ENCODE measurements around the gene NDUFS2.

The NDUFS2 gene

GRCh38 chr1:161258439-161259344, 56.5 kb downstream of the NDUFS2 start, which contains the start of gene PCP4L1:
Gene PCP4L1 (plus strand): TSS chr1:161258745. CDS start chr1:161258975, 230 bp downstream.
- no peaks in the 10 kb centered on the region for H3K79me1 ChIP-seq (ENCODE audit: low read length)
- H3K18ac ChIP-seq (ENCODE audit: low read length): no peak within 1 kb of the TSS
- H3K4me2 ChIP-seq (ENCODE audit: low read length): peak within 1 kb of the TSS; percentile 93
- H3K4ac ChIP-seq (ENCODE audit: low read depth, low read length): no peak within 1 kb of the TSS
- peak within 1 kb of the TSS; percentile 43 for H2AFZ ChIP-seq (ENCODE audit: insufficient read depth, low read length, poor library complexity)
- H3K36me3 ChIP-seq (ENCODE audit: control insufficient read depth in 1 of 2, insufficient read depth in 2 of 2, low read length in 2 of 2): no peaks in the 10 kb centered on the region
- no peak within 1 kb of the TSS for H3K9ac ChIP-seq (ENCODE audit: low read length)
- no peak within 1 kb of the TSS for H4K91ac ChIP-seq (ENCODE audit: low read depth, low read length)
- peaks cover 3% of the 10 kb centered on the region for H3K9me3 ChIP-seq (ENCODE audit: insufficient read depth, low read depth, low read length)
- no peaks in the 10 kb centered on the region for H3K79me2 ChIP-seq (ENCODE audit: control insufficient read depth, insufficient read depth, low read length, poor library complexity)
- no peak within 1 kb of the TSS for H2AK5ac ChIP-seq (ENCODE audit: low read length)
- DNase-seq: peak in 1 of 2 donors; percentile 62
- H2BK5ac ChIP-seq (ENCODE audit: low read depth, low read length, poor library complexity): no peak within 1 kb of the TSS
- no peak within 1 kb of the TSS for H3K14ac ChIP-seq (ENCODE audit: low read length)
- no peak within 1 kb of the TSS for H2BK120ac ChIP-seq (ENCODE audit: insufficient read depth, low read length, poor library complexity)
- no CpG with 5 or more reads among the region's 62 CpGs for WGBS (ENCODE audit: extremely low coverage, insufficient coverage, insufficient read length)
- H3K4me3 ChIP-seq (ENCODE audit: low read depth, low read length): peak within 1 kb of the TSS; percentile 64
- H4K12ac ChIP-seq (ENCODE audit: low read depth, low read length): no peak within 1 kb of the TSS
- peaks cover 5 to 10% of the 10 kb centered on the region in 2 experiments for H3K4me1 ChIP-seq (ENCODE audit: control insufficient read depth in 1 of 2, insufficient read depth in 2 of 2, low read length in 2 of 2)
- H4K8ac ChIP-seq (ENCODE audit: low read depth, low read length): no peak within 1 kb of the TSS
- no peak within 1 kb of the TSS for H3K23ac ChIP-seq (ENCODE audit: low read length)
- no peak within 1 kb of the TSS for H2BK12ac ChIP-seq (ENCODE audit: low read length)
- no peak within 1 kb of the TSS for H3K27ac ChIP-seq (ENCODE audit: low read depth, low read length)
- peaks cover 15% of the 10 kb centered on the region for H3K27me3 ChIP-seq (ENCODE audit: insufficient read depth, low read length)

GRCh38 chr1:161259345-161259702, 57.2 kb downstream of the NDUFS2 start:
- H3K14ac ChIP-seq (ENCODE audit: low read length): no peak overlapping the region
- H3K27me3 ChIP-seq (ENCODE audit: insufficient read depth, low read length): peaks cover 15% of the 10 kb centered on the region
- no peak overlapping the region for H3K18ac ChIP-seq (ENCODE audit: low read length)
- no peak overlapping the region for H3K27ac ChIP-seq (ENCODE audit: low read depth, low read length)
- no peaks in the 10 kb centered on the region for H3K79me1 ChIP-seq (ENCODE audit: low read length)
- no peak overlapping the region for H4K8ac ChIP-seq (ENCODE audit: low read depth, low read length)
- no peak overlapping the region for H3K23ac ChIP-seq (ENCODE audit: low read length)
- H3K9me3 ChIP-seq (ENCODE audit: insufficient read depth, low read depth, low read length): peaks cover 3% of the 10 kb centered on the region
- no peak overlapping the region for H3K4ac ChIP-seq (ENCODE audit: low read depth, low read length)
- H2BK120ac ChIP-seq (ENCODE audit: insufficient read depth, low read length, poor library complexity): no peak overlapping the region
- H3K36me3 ChIP-seq (ENCODE audit: control insufficient read depth in 1 of 2, insufficient read depth in 2 of 2, low read length in 2 of 2): no peaks in the 10 kb centered on the region
- no peak overlapping the region for H2AFZ ChIP-seq (ENCODE audit: insufficient read depth, low read length, poor library complexity)
- H3K4me2 ChIP-seq (ENCODE audit: low read length): no peak overlapping the region
- no peak for DNase-seq
- no peak overlapping the region for H2AK5ac ChIP-seq (ENCODE audit: low read length)
- H4K12ac ChIP-seq (ENCODE audit: low read depth, low read length): no peak overlapping the region
- H2BK5ac ChIP-seq (ENCODE audit: low read depth, low read length, poor library complexity): no peak overlapping the region
- H2BK12ac ChIP-seq (ENCODE audit: low read length): no peak overlapping the region
- no CpG with 5 or more reads among the region's 6 CpGs for WGBS (ENCODE audit: extremely low coverage, insufficient coverage, insufficient read length)
- no peak overlapping the region for H3K4me3 ChIP-seq (ENCODE audit: low read depth, low read length)
- H3K79me2 ChIP-seq (ENCODE audit: control insufficient read depth, insufficient read depth, low read length, poor library complexity): no peaks in the 10 kb centered on the region
- no peak overlapping the region for H3K9ac ChIP-seq (ENCODE audit: low read length)
- H4K91ac ChIP-seq (ENCODE audit: low read depth, low read length): no peak overlapping the region
- peaks cover 5 to 10% of the 10 kb centered on the region in 2 experiments for H3K4me1 ChIP-seq (ENCODE audit: control insufficient read depth in 1 of 2, insufficient read depth in 2 of 2, low read length in 2 of 2)

GRCh38 chr1:161259765-161260164, 57.6 kb downstream of the NDUFS2 start:
- Histone ChIP-seq H4K12ac (ENCODE audit: low read depth, low read length) (no peak overlapping the region), H3K27me3 (ENCODE audit: insufficient read depth, low read length) (peaks cover 15% of the 10 kb centered on the region), H2AK5ac (ENCODE audit: low read length) (no peak overlapping the region), H3K9ac (ENCODE audit: low read length) (no peak overlapping the region), H3K23ac (ENCODE audit: low read length) (no peak overlapping the region), H3K4me2 (ENCODE audit: low read length) (no peak overlapping the region), H3K79me2 (ENCODE audit: control insufficient read depth, insufficient read depth, low read length, poor library complexity) (no peaks in the 10 kb centered on the region), H3K18ac (ENCODE audit: low read length) (no peak overlapping the region), H2BK12ac (ENCODE audit: low read length) (no peak overlapping the region), H3K36me3 (ENCODE audit: control insufficient read depth in 1 of 2, insufficient read depth in 2 of 2, low read length in 2 of 2) (no peaks in the 10 kb centered on the region), H2AFZ (ENCODE audit: insufficient read depth, low read length, poor library complexity) (no peak overlapping the region), H3K14ac (ENCODE audit: low read length) (no peak overlapping the region), H3K4me1 (ENCODE audit: control insufficient read depth in 1 of 2, insufficient read depth in 2 of 2, low read length in 2 of 2) (peaks cover 5 to 10% of the 10 kb centered on the region in 2 experiments), H3K4ac (ENCODE audit: low read depth, low read length) (no peak overlapping the region), H4K91ac (ENCODE audit: low read depth, low read length) (no peak overlapping the region), H2BK5ac (ENCODE audit: low read depth, low read length, poor library complexity) (no peak overlapping the region), H3K79me1 (ENCODE audit: low read length) (no peaks in the 10 kb centered on the region), H3K27ac (ENCODE audit: low read depth, low read length) (no peak overlapping the region), H3K9me3 (ENCODE audit: insufficient read depth, low read depth, low read length) (peaks cover 3% of the 10 kb centered on the region), H4K8ac (ENCODE audit: low read depth, low read length) (no peak overlapping the region), H3K4me3 (ENCODE audit: low read depth, low read length) (no peak overlapping the region), H2BK120ac (ENCODE audit: insufficient read depth, low read length, poor library complexity) (no peak overlapping the region)
- WGBS (ENCODE audit: extremely low coverage, insufficient coverage, insufficient read length): no CpG with 5 or more reads among the region's 1 CpG
- DNase-seq: peak in 1 of 2 donors; percentile 41

- Histone ChIP-seq H2BK120ac (ENCODE audit: insufficient read depth, low read length, poor library complexity) (no peak overlapping the region), H3K27ac (ENCODE audit: low read depth, low read length) (no peak overlapping the region), H3K4ac (ENCODE audit: low read depth, low read length) (no peak overlapping the region), H3K79me2 (ENCODE audit: control insufficient read depth, insufficient read depth, low read length, poor library complexity) (no peaks in the 10 kb centered on the region), H2BK5ac (ENCODE audit: low read depth, low read length, poor library complexity) (no peak overlapping the region), H3K79me1 (ENCODE audit: low read length) (no peaks in the 10 kb centered on the region), H4K12ac (ENCODE audit: low read depth, low read length) (no peak overlapping the region), H3K9ac (ENCODE audit: low read length) (no peak overlapping the region), H2AFZ (ENCODE audit: insufficient read depth, low read length, poor library complexity) (no peak overlapping the region), H3K4me2 (ENCODE audit: low read length) (no peak overlapping the region), H4K8ac (ENCODE audit: low read depth, low read length) (no peak overlapping the region), H3K4me3 (ENCODE audit: low read depth, low read length) (no peak overlapping the region), H3K14ac (ENCODE audit: low read length) (no peak overlapping the region), H3K4me1 (ENCODE audit: control insufficient read depth in 1 of 2, insufficient read depth in 2 of 2, low read length in 2 of 2) (peaks cover 5 to 10% of the 10 kb centered on the region in 2 experiments), H4K91ac (ENCODE audit: low read depth, low read length) (no peak overlapping the region), H3K36me3 (ENCODE audit: control insufficient read depth in 1 of 2, insufficient read depth in 2 of 2, low read length in 2 of 2) (no peaks in the 10 kb centered on the region), H3K27me3 (ENCODE audit: insufficient read depth, low read length) (peaks cover 15% of the 10 kb centered on the region), H3K23ac (ENCODE audit: low read length) (no peak overlapping the region), H3K9me3 (ENCODE audit: insufficient read depth, low read depth, low read length) (peaks cover 3% of the 10 kb centered on the region), H2AK5ac (ENCODE audit: low read length) (no peak overlapping the region), H2BK12ac (ENCODE audit: low read length) (no peak overlapping the region), H3K18ac (ENCODE audit: low read length) (no peak overlapping the region)
- no peak for DNase-seq
- WGBS (ENCODE audit: extremely low coverage, insufficient coverage, insufficient read length): no CpG with 5 or more reads among the region's 9 CpGs
Measured at GRCh38 chr1:161260376-161261260, 58.5 kb downstream of the NDUFS2 start.
